HG03095 (cell line): ENCODE measurements around the gene NCAM2.
"Not testable (repeated sequence)": the region's sequence is repeated elsewhere in the genome, so short reads cannot be mapped to it uniquely, and the experiment has no call there.

ENCODE experiments used
- ATAC-seq: cut with Tn5 transposase; IDR thresholded peaks from one replicate; pipeline ENCODE4 v1.9.1; 2021; ENCODE audit warnings: moderate library complexity; ENCODE audit not compliant: unreplicated experiment

The NCAM2 gene

DNA sequence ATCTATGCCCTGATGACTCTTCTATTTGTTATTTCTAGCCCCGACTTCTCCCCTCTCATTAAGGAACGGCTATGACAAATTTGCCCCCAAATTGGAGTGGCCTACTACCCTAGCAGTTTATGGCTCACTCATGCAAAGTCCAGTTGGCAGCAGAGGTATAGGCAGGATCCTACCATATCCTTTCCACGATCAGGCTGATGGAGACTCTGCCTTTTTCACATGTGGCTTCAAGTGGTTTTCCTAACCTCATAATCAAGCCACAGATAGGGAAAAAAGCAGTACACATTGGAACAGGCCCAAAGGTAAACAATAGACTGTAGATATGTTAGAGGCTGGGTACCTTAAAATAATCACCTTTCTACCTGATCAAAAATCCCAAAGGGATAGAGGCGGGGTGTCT, 292.5 kb downstream of the NCAM2 start:
- no peak for ATAC-seq

- no peak for ATAC-seq
Observed at GRCh38 chr21:21291883-21292569, 293.8 kb downstream of the NCAM2 start.

GRCh38 chr21:21295303-21295702, 297.1 kb downstream of the NCAM2 start:
- ATAC-seq = no peak

GRCh38 chr21:21297211-21297610, 299.0 kb downstream of the NCAM2 start:
- no peak for ATAC-seq

DNA sequence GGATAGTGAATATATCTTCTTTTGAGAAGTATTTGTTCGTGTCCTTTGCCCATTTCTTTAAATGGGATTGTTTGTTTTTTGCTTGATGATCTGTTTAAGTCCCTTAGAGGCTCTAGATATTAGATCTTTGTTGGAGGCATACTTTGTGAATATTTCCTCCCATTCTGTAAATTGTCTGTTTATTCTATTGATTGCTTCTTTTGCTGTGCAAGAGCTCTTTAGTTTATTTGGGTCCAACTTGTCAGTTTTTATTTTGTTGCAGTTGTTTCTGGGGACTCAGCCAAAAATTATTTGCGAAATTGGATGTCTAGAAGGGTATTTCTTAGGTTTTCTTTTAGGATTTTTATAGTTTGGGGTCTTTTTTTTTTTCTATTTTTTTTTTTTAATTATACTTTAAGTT, 302.8 kb downstream of the NCAM2 start:
- no peak for ATAC-seq

DNA sequence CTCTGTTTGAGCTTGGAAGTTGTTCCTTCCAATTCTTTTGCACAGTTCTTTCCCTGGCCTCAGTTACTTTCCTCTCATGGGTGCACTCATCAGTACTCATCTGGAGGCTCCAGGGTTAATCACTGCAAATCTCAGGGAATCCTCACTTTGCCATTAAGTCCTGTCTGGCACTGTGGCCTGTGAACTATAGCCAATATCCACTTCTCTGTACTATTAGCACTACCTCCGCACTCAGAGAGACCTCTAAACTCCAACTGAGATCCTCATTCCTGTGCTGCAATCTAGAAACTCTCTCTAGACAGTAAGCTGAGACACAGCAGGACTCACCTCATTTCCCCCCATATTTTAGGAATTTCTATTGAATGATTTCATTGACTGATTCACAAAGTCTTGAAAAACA, 311.3 kb downstream of the NCAM2 start:
- no peak for ATAC-seq

DNA sequence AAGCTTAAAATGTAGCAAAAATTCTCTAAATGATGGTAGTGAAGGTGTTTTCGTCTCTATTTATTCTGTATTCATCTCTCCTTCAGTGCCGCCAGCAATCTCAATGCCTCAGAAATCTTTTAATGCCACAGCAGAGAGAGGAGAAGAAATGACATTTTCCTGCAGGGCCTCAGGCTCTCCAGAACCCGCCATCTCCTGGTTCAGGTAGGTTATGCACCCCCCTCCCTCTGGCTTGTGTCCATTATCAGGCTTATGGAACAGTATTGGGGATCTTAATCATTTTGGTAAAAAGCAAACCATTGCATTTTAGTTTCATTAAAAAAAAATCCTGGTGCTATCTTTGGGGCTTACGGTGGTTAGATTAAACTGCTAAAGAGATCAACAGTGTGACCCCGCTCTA, 326.1 kb downstream of the NCAM2 start:
- no peak for ATAC-seq

- no peak for ATAC-seq
Observed at GRCh38 chr21:21332492-21332891, 334.3 kb downstream of the NCAM2 start.

GRCh38 chr21:21341041-21341440, 342.8 kb downstream of the NCAM2 start:
- ATAC-seq = no peak

- no peak for ATAC-seq
Observed at GRCh38 chr21:21345296-21345695, 347.1 kb downstream of the NCAM2 start.

DNA sequence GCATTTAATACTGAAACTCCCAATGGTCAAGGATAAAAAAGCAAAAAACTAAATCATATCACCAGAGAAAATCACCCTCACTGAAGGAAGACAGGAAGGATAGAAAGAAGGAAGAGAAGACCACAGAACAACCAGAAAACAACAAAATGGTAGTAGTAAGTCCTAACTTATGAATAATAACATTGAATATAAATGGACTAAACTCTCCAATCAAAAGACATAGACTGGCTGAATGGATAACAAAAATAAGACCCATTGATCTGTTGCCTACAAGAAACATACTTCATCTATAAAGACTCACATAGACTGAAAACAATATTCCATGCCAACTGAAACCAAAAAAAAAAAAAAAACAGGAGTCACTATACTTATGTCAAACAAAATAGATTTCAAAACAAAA, 347.7 kb downstream of the NCAM2 start:
- ATAC-seq = no peak

DNA sequence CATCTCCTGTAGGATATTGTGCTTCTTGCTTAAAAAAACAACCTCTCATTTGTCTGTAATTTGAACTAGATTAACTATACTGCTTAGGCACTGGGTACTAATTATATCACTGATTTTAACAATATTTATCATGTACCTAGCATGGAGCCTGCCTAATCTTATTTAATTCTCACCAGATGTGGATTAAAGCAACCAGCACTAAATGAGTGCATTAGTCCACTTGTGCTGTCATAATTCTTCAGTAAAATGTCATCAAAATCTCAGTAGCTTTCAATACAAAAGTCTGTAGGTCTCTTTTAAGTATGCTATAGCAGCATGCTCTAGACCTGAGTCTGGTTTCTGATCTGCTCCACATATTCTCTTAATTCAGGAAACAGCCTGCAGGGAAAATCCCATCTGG, 368.1 kb downstream of the NCAM2 start:
- ATAC-seq = no peak

DNA sequence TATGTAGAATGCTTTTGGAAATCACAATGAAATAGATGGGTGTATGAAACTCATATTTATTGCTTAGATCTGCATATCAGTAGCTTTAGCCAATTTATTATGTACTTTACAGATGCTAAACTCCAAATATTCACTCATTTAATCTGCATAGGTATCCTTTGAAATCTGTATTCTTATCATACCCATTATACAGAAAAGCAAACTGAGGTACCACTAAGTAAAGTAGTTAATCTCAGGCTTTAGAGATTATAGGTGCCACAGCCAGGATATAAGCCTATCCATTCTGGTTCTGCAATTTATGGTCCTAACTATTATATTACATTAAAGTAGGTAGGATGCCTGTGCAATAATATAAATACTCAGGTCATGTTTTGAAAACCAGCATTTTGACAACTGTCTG, 369.4 kb downstream of the NCAM2 start:
- ATAC-seq = no peak

- no peak for ATAC-seq
Observed at GRCh38 chr21:21373969-21374368, 375.8 kb downstream of the NCAM2 start.

DNA sequence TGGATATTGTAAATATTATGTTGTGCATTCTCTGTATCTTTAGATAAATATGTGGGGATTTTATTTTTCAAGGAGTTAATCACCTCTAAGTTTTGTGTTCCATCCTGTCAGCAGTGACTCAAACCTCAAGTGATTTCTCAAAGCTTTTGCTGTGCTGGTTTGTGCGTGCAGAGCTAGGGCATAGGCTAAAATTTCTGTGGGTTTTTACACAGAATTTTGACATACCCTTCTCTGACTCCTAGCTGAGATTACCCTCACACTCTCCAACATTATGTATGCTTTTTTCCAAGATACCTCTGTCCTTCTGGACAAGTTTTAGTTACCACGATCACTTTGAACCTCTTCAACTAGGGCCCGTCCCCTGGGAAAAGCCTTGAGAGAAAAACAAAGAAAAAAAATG, 384.9 kb downstream of the NCAM2 start:
- ATAC-seq = no peak

DNA sequence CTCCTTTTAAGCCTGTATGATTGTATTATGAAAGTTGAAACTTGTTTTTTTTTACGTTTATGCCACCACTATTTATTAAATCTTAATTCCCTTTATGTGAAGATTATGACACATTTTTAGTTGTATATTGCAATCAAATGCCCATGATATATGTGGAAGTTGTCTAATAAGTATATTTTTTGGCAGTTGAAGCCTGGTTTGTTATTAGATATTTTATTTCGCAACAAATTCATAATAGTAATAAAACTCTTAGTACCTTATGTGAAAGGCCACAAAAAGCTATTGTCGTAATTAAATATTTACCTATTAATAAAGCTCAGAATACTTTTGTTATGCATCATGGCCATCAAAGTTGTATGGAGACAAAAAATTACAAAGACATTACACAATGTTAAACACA, 386.8 kb downstream of the NCAM2 start:
- ATAC-seq = no peak

DNA sequence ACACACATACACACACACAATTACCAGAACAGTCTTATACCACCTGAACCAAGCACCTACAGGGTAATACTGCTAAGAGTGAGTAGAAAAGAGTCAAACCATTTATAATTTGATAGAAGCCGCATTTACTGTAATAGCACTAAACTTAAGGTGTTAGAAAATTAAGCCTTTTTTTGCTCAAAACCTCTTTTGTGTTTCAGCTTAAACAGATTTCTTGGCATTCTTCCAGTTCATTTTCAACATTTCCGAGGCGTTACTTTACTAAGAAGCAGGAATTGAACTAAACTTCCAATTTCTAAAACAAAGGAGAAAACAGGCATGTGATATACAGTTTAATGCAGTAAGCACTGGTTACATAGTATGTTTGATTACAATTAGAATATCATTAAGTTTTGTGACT, 387.2 kb downstream of the NCAM2 start:
- ATAC-seq = no peak

GRCh38 chr21:21387916-21388315, 389.7 kb downstream of the NCAM2 start:
- no peak for ATAC-seq

GRCh38 chr21:21394064-21394463, 395.9 kb downstream of the NCAM2 start:
- no peak for ATAC-seq

- no peak for ATAC-seq
Observed at GRCh38 chr21:21396424-21396823, 398.2 kb downstream of the NCAM2 start.

DNA sequence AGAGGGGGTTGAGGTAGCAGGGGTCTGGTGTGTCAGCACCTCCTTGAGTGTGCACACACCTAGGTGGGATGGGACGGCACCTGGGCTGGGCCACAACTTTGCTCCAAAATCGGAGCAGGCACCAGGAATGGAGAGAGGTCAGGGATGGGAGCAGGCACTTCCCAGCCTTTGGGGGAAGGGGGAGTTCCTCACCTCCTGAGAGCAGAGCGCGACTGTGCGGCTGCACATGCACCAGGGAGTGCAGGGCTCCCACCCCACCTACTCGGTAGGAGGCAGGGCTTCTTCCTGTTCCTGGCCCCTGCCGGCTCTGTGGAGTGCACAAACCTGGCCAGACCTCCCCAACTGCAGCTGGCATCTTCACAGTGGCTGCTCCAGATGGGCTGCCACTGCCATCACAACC, 399.3 kb downstream of the NCAM2 start:
- no peak for ATAC-seq

DNA sequence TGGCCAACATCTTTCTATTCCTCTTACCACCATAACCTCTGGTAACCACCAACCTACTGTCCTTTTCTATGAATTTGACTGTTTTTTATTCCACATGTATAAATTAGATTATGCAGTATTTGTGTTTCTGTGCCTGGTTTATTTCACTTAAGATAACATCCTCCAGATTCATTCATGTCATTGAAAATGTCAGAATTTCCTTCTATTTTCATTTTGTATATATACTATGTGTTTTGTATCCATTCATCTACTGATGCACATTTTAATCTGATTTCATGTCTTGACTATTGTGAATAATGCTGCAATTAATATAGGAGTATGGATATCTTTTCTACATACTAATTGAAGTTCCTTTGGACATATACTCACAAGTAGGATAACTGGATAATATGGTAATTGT, 403.2 kb downstream of the NCAM2 start:
- ATAC-seq = no peak

DNA sequence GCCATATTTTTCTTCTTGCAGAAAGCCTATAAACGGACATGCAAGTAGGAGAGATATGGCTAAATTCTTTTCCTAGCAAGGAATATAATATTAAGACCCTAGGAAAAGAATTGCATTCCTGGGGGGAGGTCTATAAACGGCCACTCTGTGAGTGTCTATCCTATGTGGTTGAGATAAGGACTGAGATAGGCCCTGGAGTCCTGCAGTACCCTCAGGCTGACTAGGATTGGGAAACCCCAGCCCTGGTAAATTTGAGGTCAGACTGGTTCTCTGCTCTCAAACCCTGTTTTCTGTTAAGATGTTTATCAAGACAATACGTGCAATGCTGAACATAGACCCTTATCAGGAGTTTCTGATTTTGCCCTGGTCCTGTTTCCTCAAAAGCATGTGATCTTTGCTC, 404.0 kb downstream of the NCAM2 start:
- ATAC-seq = not testable (repeated sequence)
